K562 (cell line): ENCODE measurements around the gene RGMA. TPM values are rescaled to one million over a fixed set of nuclear protein-coding genes. Genes with fewer than 3 reads are reported as not detected.
A peak's percentile ranks its signal among the peaks of the same experiment; 100 is the strongest.

Source experiments
- BRCA1 ChIP-seq, 2 experiments: fragments of 450-650 bp in 1 of 2; sonication (generic) in 1 of 2; formaldehyde crosslinking in 1 of 2; IDR thresholded peaks; 2 replicates each; pipeline versions ENCODE4 v1.5.0 to v1.6.1; 2017 to 2020; ENCODE audit warnings: mild to moderate bottlenecking in 1 of 2, missing genetic modification reagents in 1 of 2
- GATA2 ChIP-seq: sonication (generic); formaldehyde crosslinking; IDR thresholded peaks from 2 replicates; pipeline ENCODE4 v1.4.0; 2020; ENCODE audit warnings: mild to moderate bottlenecking, missing genetic modification reagents
- LARP7 ChIP-seq: fragments of 450-650 bp; IDR thresholded peaks from 2 replicates; pipeline ENCODE4 v1.6.1; 2016
- NCOA4 ChIP-seq: fragments of 450-650 bp; IDR thresholded peaks from 2 replicates; pipeline ENCODE4 v1.6.1; 2018; ENCODE audit warnings: mild to moderate bottlenecking; ENCODE audit not compliant: partially characterized antibody
- NELFE ChIP-seq: IDR thresholded peaks from 2 replicates; pipeline ENCODE4 v1.6.1; 2011; ENCODE audit warnings: mild to moderate bottlenecking; ENCODE audit not compliant: insufficient read depth, insufficient read length
- NFXL1 ChIP-seq: fragments of 450-650 bp; formaldehyde crosslinking; IDR thresholded peaks from 2 replicates; pipeline ENCODE4 v1.4.0; 2021; ENCODE audit warnings: mild to moderate bottlenecking
- POLR2AphosphoS5 ChIP-seq: IDR thresholded peaks from 2 replicates; pipeline ENCODE4 v1.6.1; 2011; ENCODE audit warnings: mild to moderate bottlenecking, low read depth, low read length, moderate library complexity; ENCODE audit not compliant: control insufficient read depth, insufficient read depth
- POLR2B ChIP-seq: fragments of 450-650 bp; IDR thresholded peaks from 2 replicates; pipeline ENCODE4 v1.6.1; 2018; ENCODE audit warnings: low read depth; ENCODE audit not compliant: partially characterized antibody
- REST ChIP-seq, 2 experiments: fragments of 450-650 bp; formaldehyde crosslinking in 1 of 2; IDR thresholded peaks; 2 replicates each; pipeline versions ENCODE4 v1.4.0 to v1.6.1; 2014 to 2020; ENCODE audit warnings: mild to moderate bottlenecking in 2 of 2, borderline replicate concordance in 1 of 2, low read depth in 1 of 2
- YBX1 ChIP-seq: fragments of 450-650 bp; IDR thresholded peaks from 2 replicates; pipeline ENCODE4 v1.7.1; 2016; ENCODE audit warnings: mild to moderate bottlenecking
- ZNF12 ChIP-seq: sonication (generic); formaldehyde crosslinking; IDR thresholded peaks from 2 replicates; pipeline ENCODE4 v1.4.0; 2020; ENCODE audit warnings: mild to moderate bottlenecking, missing genetic modification reagents
- ZNF561 ChIP-seq: fragments of 450-650 bp; formaldehyde crosslinking; conservative IDR thresholded peaks from 2 replicates; pipeline ENCODE4 v1.4.0; 2020; ENCODE audit warnings: mild to moderate bottlenecking, moderate library complexity
- polyA plus RNA-seq, 8 experiments: library from polyadenylated mRNA; depleted of rRNA in 4 of 8; stranded (reverse) in 5 of 8; unstranded in 3 of 8; fragments of >200 nt; fragmentation: Nextera tagmentation in 2 of 8; fragmentation: Illumina TruSeq in 1 of 8; extraction: Ambion mirVana in 2 of 8; extraction: Trizol in 1 of 8; gene quantifications; 2 replicates each; pipeline versions ENCODE4 v1.2.1 to v1.2.3, GENCODE V29; 2011 to 2014; ENCODE audit warnings: inconsistent platforms in 1 of 8, missing spikeins in 1 of 8
- total RNA-seq, 7 experiments: library from RNA; depleted of rRNA in 6 of 7; stranded (reverse); fragments of >200 nt in 6 of 7; fragmentation: Illumina TruSeq in 2 of 7; extraction: Trizol in 2 of 7; gene quantifications; 2 replicates each; pipeline versions ENCODE4 v1.2.1 to v1.2.3, GENCODE V29; 2011 to 2021; ENCODE audit warnings: low replicate concordance in 1 of 7

Gene RGMA
- total and polyA plus RNA-seq, 9 of the 15 experiments (the other 6 are each of a cell fraction or from before 2014, with no cell fraction given), result 0.03 to 0.05 (median 0.03) TPM; not detected in 6

- TF ChIP-seq REST (IDR thresholded peaks at IDR 0.05; ENCODE audit: borderline replicate concordance) (no peak), REST (CRISPR knock-in tag; IDR thresholded peaks at IDR 0.05; ENCODE audit: low read depth) (0 out of 2 replicates have a peak, but pooled peaks have one; percentile 30), ZNF12 (CRISPR knock-in tag) (no peak), GATA2 (CRISPR knock-in tag) (no peak), NCOA4 (no peak), POLR2AphosphoS5 (peak; percentile 56; the same call in 1 of the 2 replicates), YBX1 (no peak), NELFE (no peak), ZNF561 (CRISPR knock-in tag) (no peak), BRCA1 (IDR thresholded peaks at IDR 0.05) (no peak), BRCA1 (CRISPR knock-in tag; IDR thresholded peaks at IDR 0.05) (no peak), NFXL1 (CRISPR knock-in tag) (no peak), POLR2B (peak; percentile 63), LARP7 (no peak)
These were observed 62.6 kb downstream of the RGMA start (continued) for GRCh38 chr15:93026380-93026817.
